Psoas muscle (tissue), 8 donors: ENCODE data around the gene MMP24OS. TPM values are rescaled to one million over a fixed set of nuclear protein-coding genes. Genes with fewer than 3 reads are reported as not detected.

Experiments
- ATAC-seq, 4 donors: fragments of 200-7000 bp; cut with Tn5 transposase; one replicate each; pipeline ENCODE4 v1.9.1; 2020; ENCODE audit warnings: moderate library complexity in 3 of 4, mild to moderate bottlenecking in 2 of 4
- DNase-seq, 2 donors: peaks; one replicate each; pipeline ENCODE4 v3.0.0-alpha.2; 2020
- H3K27ac ChIP-seq: fragments of 200-600 bp; one replicate; pipeline ENCODE4 v1.8.0; 2022
- H3K27me3 ChIP-seq, 3 donors: fragments of 200-600 bp in 1 of 3; one replicate each; pipeline versions ENCODE4 v1.6.1 to v1.8.0; 2013 to 2022; ENCODE audit warnings: low read length in 2 of 3, mild to moderate bottlenecking in 2 of 3, moderate library complexity in 1 of 3; ENCODE audit not compliant: insufficient read depth in 3 of 3
- H3K36me3 ChIP-seq, 2 donors: fragments of 200-600 bp in 1 of 2; one replicate each; pipeline versions ENCODE4 v1.6.1 to v1.8.0; 2013 to 2022; ENCODE audit warnings: low read depth in 1 of 2, mild to moderate bottlenecking in 1 of 2, moderate library complexity in 1 of 2; ENCODE audit not compliant: insufficient read depth in 1 of 2
- H3K4me1 ChIP-seq: fragments of 200-600 bp; one replicate; pipeline ENCODE4 v1.8.0; 2022
- H3K4me3 ChIP-seq: fragments of 200-600 bp; one replicate; pipeline ENCODE4 v1.8.0; 2022; ENCODE audit warnings: mild to moderate bottlenecking
- H3K9me3 ChIP-seq: fragments of 200-600 bp; one replicate; pipeline ENCODE4 v1.8.0; 2022
- WGBS, 3 donors: extraction: QIAGEN DNeasy Blood & Tissue Kit; methylation state at CpG; one replicate each; pipeline versions ENCODE4 v1.1.6 to v1.1.7; 2013; 5-methylcytosine and 5-hydroxymethylcytosine counted together
- intact Hi-C, 2 donors: fragments of 100-400 bp; cut with DNase I; formaldehyde crosslinking; loops; one replicate each; pipeline versions ENCODE4 v1.11.0 to v1.14.2; 2022
- polyA plus RNA-seq, 3 donors: library from polyadenylated mRNA; stranded (reverse); fragments of 200-250 nt; gene quantifications; one replicate each; pipeline ENCODE4 v1.2.3, GENCODE V29; 2013
- total RNA-seq, 4 donors: library from RNA; stranded (reverse); fragmentation: NEBNext Ultra II Directional in 2 of 4; extraction: Animal tissue kit (Norgen Biotek cat#: 25700) in 2 of 4; gene quantifications; one replicate each; pipeline versions ENCODE4 v1.2.1 to v1.2.4, GENCODE V29; 2021 to 2023
- TF ChIP-seq, protein P1 (sequence below): fragments of 200-600 bp; IDR thresholded peaks from one replicate; pipeline ENCODE4 v1.8.0; 2022; ENCODE audit warnings: antibody characterized with exemption
- donor health status: healthy with polysubstance abuse.
- donor health status: DM: no; HTN: no; CAD: no; lungs with moderate emphysema.
- donor health status: Bipolar disorder and iron deficiency.
- donor health status: healthy.
- donor health status: DM: yes; HTN: yes; CAD: no.
- donor health status: DM: no; HTN: no; CAD: no.
- donor health status: DM: no; HTN: no; CAD: no.
- donor health status: DM: yes; HTN: yes; CAD: no.

The MMP24OS gene
- total and polyA plus RNA-seq, 7 donors = 10.4 to 40.6 (median 25.1) TPM

DNA sequence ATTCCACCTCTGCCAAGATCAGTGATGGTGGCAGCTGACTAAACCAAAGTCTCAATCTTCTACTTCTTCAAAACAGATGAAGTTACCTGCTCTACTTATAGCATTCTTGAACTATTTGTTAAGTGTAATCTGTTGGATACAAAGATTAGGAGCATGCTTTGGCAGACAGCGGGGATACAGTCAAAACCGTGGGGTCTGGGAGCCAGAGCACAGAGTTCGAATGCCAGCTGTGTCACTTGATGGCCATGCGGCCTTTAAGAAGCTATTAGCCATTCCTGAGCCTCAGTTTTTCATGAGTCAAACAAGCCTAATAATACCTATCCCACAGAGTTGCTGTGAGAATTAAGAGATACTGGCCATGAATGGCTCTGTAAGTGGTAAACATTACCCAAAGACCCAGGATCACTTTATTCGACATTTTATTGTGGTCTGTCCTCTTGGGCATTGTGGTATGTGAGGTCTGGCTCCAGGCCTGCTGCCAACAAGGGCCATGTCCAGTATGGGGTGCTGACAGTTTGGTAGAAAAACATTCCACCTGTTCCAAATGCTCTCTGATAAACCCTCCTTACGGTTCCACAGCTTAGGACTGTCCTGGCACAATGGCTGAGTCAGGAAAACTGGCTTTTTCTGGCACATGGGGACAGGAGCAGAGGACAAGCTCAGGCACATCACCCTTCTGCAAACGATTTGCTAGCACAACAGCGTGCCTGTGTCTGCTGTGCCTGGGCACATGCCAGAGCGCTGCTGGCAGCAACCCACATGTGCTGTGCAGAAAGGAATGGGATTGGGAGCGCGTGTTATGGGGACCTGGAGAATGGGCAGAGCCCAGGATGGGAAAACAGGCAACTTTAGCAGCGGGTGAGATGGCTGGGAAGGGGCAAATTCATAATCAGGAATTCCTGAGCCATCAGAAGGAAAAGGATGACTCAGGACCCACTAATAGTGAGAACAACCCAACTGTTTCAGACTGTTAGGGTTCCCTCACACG, 30.0 kb upstream of the MMP24OS start:
- Histone ChIP-seq H3K36me3 (peaks cover 0 to 7% of the 10 kb centered on the region in 2 donors), H3K4me1 (peaks cover 44% of the 10 kb centered on the region), H3K4me3 (no peak overlapping the region), H3K27ac (peak overlapping the region; percentile 87), H3K27me3 (no peaks in the 10 kb centered on the region), H3K9me3 (no peaks in the 10 kb centered on the region)
- peak; percentile 56 to 73 (median 68) for ATAC-seq
- TF ChIP-seq, protein P1, sequence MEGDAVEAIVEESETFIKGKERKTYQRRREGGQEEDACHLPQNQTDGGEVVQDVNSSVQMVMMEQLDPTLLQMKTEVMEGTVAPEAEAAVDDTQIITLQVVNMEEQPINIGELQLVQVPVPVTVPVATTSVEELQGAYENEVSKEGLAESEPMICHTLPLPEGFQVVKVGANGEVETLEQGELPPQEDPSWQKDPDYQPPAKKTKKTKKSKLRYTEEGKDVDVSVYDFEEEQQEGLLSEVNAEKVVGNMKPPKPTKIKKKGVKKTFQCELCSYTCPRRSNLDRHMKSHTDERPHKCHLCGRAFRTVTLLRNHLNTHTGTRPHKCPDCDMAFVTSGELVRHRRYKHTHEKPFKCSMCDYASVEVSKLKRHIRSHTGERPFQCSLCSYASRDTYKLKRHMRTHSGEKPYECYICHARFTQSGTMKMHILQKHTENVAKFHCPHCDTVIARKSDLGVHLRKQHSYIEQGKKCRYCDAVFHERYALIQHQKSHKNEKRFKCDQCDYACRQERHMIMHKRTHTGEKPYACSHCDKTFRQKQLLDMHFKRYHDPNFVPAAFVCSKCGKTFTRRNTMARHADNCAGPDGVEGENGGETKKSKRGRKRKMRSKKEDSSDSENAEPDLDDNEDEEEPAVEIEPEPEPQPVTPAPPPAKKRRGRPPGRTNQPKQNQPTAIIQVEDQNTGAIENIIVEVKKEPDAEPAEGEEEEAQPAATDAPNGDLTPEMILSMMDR = no peak
- intact Hi-C loops = loop anchor here in 1 of 2 donors (5.0 kb wide), 1 partner anchor 34 kb away; no protein-coding TSS in a partner anchor
- peak; percentile 71 to 82 for DNase-seq
- 41 to 51% (median 42%) methylated on average over 13 of the region's 13 CpGs for WGBS, 3 donors

DNA sequence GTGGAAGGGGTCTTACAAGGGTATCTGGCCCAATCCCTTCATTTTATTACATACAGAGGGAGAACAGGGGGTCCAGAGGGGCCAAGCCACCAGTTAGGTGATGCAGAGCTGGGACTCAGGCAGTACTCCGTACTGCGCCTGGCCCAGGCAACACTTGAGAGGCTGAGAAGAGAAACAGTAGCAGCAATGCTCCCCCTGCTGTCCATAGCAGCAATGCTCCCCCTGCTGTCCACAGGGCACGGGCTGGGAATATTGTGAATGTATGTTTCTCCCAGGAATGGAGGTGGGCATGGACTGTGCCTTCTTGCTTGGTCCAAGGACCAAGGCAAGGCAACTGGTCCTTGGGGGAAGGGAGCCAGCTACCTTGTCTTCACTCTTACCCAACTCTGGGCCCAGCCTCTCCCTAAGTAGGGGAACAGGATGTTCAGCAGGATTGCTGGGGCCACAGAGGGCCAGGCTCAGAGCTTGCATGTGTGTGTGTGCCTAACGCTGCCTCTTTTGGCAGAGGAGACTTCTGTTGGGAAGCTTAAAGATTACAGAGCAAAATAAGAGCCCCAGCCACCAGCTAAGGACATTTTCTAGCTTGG, 29.1 kb upstream of the MMP24OS start:
- TF ChIP-seq, protein P1 = peak; percentile 55
- Histone ChIP-seq H3K9me3 (no peaks in the 10 kb centered on the region), H3K36me3 (peaks cover 0 to 11% of the 10 kb centered on the region in 2 donors), H3K4me1 (peaks cover 44% of the 10 kb centered on the region), H3K27me3 (no peaks in the 10 kb centered on the region), H3K4me3 (no peak overlapping the region), H3K27ac (peak overlapping the region; percentile 87)
- 58 to 63% (median 60%) methylated on average over 4 of the region's 4 CpGs for whole genome bisulfite sequencing, 3 donors
- DNase-seq (peak; percentile 60 to 80), ATAC-seq (peak; percentile 14 to 69 (median 61))
- intact Hi-C loops = loop anchor here in 1 of 2 donors (5.0 kb wide), 1 partner anchor 35 kb away; no protein-coding TSS in a partner anchor

DNA sequence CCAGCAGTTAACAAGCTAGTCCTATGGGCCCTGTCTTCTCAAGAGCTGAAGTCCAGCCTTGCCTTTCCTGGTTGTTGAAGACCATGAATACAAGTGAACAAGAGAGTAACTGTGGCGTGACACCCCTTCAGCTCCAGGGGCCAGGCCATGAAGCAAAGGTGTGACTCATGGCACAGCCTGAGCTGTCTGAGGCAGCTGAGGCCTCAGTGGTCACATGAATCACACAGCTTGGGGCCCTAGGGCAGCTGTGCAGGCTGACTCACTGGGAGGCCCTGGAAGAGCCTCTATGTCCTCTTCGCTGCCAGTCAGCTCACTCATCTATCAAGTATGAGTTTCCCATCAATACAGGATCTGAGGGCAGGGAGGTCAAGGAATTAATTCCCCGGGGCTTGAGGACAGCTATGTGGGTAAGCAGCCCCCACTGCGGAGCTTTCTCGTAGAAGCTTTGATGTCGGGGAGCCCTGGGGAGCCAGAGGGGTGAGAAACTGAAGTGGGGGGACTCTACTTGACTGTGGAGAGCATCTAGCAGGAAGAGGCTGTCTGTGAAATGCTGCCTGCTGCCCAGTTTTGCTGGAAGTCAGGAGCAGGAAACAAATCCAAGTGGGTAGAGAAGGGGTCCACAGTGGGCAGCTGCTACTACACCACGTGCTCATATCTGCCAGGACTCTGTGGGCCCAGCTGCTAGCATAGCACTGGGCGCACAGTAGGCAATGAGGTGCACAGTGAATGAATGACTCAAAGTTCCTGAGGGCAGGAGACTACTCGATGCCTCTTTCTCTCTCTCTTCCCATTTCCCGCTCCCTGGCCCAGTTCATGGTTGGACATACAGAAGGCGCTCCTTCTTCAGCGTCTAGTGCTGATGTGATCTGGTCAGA, 28.0 kb upstream of the MMP24OS start:
- H3K4me1 ChIP-seq = peaks cover 44% of the 10 kb centered on the region
- TF ChIP-seq, protein P1 = no peak
- H3K4me3 ChIP-seq = peak overlapping the region; percentile 4
- H3K36me3 ChIP-seq = peaks cover 0 to 17% of the 10 kb centered on the region in 2 donors
- intact Hi-C loops = loop anchor here in 1 of 2 donors (5.0 kb wide), 1 partner anchor 36 kb away; no protein-coding TSS in a partner anchor
- DNase-seq = peak; percentile 86 to 89
- H3K9me3 ChIP-seq = no peaks in the 10 kb centered on the region
- H3K27ac ChIP-seq = peak overlapping the region; percentile 87
- H3K27me3 ChIP-seq = no peaks in the 10 kb centered on the region
- ATAC-seq = peak; percentile 83 to 85 (median 84)
- 72 to 80% (median 78%) methylated on average over 11 to 12 of the region's 12 CpGs for WGBS, 3 donors

DNA sequence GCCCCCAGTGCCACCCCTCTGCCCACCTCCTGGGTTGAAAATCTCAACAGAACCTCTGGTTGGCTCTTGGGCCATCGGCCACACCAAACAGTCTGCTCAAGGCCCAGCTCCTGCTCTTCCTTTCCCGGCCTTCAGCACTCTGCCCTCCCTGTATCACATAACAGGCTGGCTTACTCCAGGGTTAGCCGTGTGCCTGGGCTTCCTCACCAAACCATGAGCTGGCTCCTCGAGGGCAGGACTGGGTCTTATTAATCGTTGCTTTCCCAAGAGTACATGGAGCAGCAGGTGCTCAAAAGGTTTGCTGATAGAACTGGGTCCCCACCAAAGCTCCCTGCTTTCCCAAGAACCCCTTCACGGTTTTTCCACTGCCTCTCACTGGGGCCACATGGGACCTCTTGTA, 27.0 kb upstream of the MMP24OS start:
- intact Hi-C loops = loop anchor here (5.0 kb wide), 2 partner anchors 37 to 132 kb away; partner anchors contain the start of gene GDF5 (in 1 of the 2)
- H3K36me3 ChIP-seq = peaks cover 0 to 17% of the 10 kb centered on the region in 2 donors
- H3K4me3 ChIP-seq = no peak overlapping the region
- TF ChIP-seq, protein P1 = no peak
- peaks cover 44% of the 10 kb centered on the region for H3K4me1 ChIP-seq
- no peaks in the 10 kb centered on the region for H3K9me3 ChIP-seq
- WGBS, 3 donors = 60 to 83% (median 68%) methylated on average over 6 of the region's 6 CpGs
- ATAC-seq (peak in 1 of 4 donors; percentile 13), DNase-seq (no peak)
- no peaks in the 10 kb centered on the region for H3K27me3 ChIP-seq
- H3K27ac ChIP-seq = peak overlapping the region; percentile 87
